ENCODE results near the gene KCNMA1.
A peak's percentile ranks its signal among the peaks of the same experiment; 100 is the strongest.
"Not testable (repeated sequence)": the region's sequence is repeated elsewhere in the genome, so short reads cannot be mapped to it uniquely, and the experiment has no call there.

Gene KCNMA1

GRCh38 chr10:77349226-77349625 lies 288.4 kb downstream of the KCNMA1 start:
- FAIRE-seq = no peak

GRCh38 chr10:77348751-77349150 lies 288.9 kb downstream of the KCNMA1 start:
- FAIRE-seq (no peak), DNase-seq (ENCODE audit: insufficient read length, low spot score) (no peak)
- no peak for TF ChIP-seq CTCF (IDR thresholded peaks at IDR 0.05; ENCODE audit: insufficient read depth, missing control alignments)

More at GRCh38 chr10:77349226-77349625, 288.4 kb downstream of the KCNMA1 start:
- no peak for TF ChIP-seq CTCF (IDR thresholded peaks at IDR 0.05; ENCODE audit: insufficient read depth, missing control alignments)
- DNase-seq (ENCODE audit: insufficient read length, low spot score) = no peak

- no peak for TF ChIP-seq CTCF (IDR thresholded peaks at IDR 0.05; ENCODE audit: insufficient read depth, missing control alignments)
- no peak for DNase-seq (ENCODE audit: insufficient read length, low spot score)
- no peak for FAIRE-seq
These were observed 289.5 kb downstream of the KCNMA1 start for GRCh38 chr10:77348082-77348481.

- DNase-seq (ENCODE audit: insufficient read length, low spot score) (no peak), FAIRE-seq (peak; percentile 29)
- TF ChIP-seq CTCF (IDR thresholded peaks at IDR 0.05; ENCODE audit: insufficient read depth, missing control alignments) = no peak
These were observed 290.6 kb downstream of the KCNMA1 start for GRCh38 chr10:77347052-77347451.

- no peak for FAIRE-seq
- no peak for DNase-seq (ENCODE audit: insufficient read length, low spot score)
- TF ChIP-seq CTCF (IDR thresholded peaks at IDR 0.05; ENCODE audit: insufficient read depth, missing control alignments) = no peak
These were observed 296.6 kb downstream of the KCNMA1 start for GRCh38 chr10:77341055-77341454.

GRCh38 chr10:77339872-77340271 lies 297.7 kb downstream of the KCNMA1 start:
- not testable (repeated sequence) for FAIRE-seq

GRCh38 chr10:77339166-77339565 lies 298.4 kb downstream of the KCNMA1 start:
- no peak for TF ChIP-seq CTCF (IDR thresholded peaks at IDR 0.05; ENCODE audit: insufficient read depth, missing control alignments)
- no peak for FAIRE-seq
- no peak for DNase-seq (ENCODE audit: insufficient read length, low spot score)

More at GRCh38 chr10:77339872-77340271, 297.7 kb downstream of the KCNMA1 start:
- DNase-seq (ENCODE audit: insufficient read length, low spot score) = not testable (repeated sequence)

- no peak for TF ChIP-seq CTCF (IDR thresholded peaks at IDR 0.05; ENCODE audit: insufficient read depth, missing control alignments)
- DNase-seq (ENCODE audit: insufficient read length, low spot score) = no peak
- no peak for FAIRE-seq
These were observed 299.5 kb downstream of the KCNMA1 start for GRCh38 chr10:77338143-77338542.

Data from D721Med (cell line).